Activated T-cell treated with anti-CD3 and anti-CD28 coated beads, Interleukin-2, amount 50 U/mL, for 4 hours (primary cell): ENCODE results near the gene TRIM71. TPM values are rescaled to one million over a fixed set of nuclear protein-coding genes. Genes with fewer than 3 reads are reported as not detected.
"Not testable (repeated sequence)": the region's sequence is repeated elsewhere in the genome, so short reads cannot be mapped to it uniquely, and the experiment has no call there.

ENCODE experiments used
- ATAC-seq, 2 donors: fragments of 200-7000 bp; cut with Tn5 transposase; one replicate each; pipeline ENCODE4 v1.10.0; 2021
- DNase-seq: peaks from one replicate; pipeline ENCODE4 v3.0.0-alpha.2; 2020
- H3K27me3 Mint-ChIP-seq: one replicate; pipeline ENCODE4 v1.8.0; 2021; ENCODE audit warnings: low read depth, mixed read lengths
- H3K36me3 Mint-ChIP-seq: one replicate; pipeline ENCODE4 v1.8.0; 2022; ENCODE audit warnings: mixed read lengths; ENCODE audit not compliant: insufficient read depth
- H3K4me1 Mint-ChIP-seq: one replicate; pipeline ENCODE4 v1.8.0; 2021; ENCODE audit warnings: low read depth, mixed read lengths
- H3K4me3 Mint-ChIP-seq: one replicate; pipeline ENCODE4 v1.8.0; 2021; ENCODE audit warnings: mild to moderate bottlenecking, moderate library complexity, mixed read lengths
- H3K9me3 Mint-ChIP-seq: one replicate; pipeline ENCODE4 v1.8.0; 2021; ENCODE audit warnings: mixed read lengths
- total RNA-seq, 3 donors: library from RNA; stranded (reverse); gene quantifications; one replicate each; pipeline ENCODE4 v1.2.1, GENCODE V29; 2021

TRIM71 gene
- total RNA-seq, 3 donors from 2014 or later: 0.18 to 0.25 (median 0.19) TPM

DNA sequence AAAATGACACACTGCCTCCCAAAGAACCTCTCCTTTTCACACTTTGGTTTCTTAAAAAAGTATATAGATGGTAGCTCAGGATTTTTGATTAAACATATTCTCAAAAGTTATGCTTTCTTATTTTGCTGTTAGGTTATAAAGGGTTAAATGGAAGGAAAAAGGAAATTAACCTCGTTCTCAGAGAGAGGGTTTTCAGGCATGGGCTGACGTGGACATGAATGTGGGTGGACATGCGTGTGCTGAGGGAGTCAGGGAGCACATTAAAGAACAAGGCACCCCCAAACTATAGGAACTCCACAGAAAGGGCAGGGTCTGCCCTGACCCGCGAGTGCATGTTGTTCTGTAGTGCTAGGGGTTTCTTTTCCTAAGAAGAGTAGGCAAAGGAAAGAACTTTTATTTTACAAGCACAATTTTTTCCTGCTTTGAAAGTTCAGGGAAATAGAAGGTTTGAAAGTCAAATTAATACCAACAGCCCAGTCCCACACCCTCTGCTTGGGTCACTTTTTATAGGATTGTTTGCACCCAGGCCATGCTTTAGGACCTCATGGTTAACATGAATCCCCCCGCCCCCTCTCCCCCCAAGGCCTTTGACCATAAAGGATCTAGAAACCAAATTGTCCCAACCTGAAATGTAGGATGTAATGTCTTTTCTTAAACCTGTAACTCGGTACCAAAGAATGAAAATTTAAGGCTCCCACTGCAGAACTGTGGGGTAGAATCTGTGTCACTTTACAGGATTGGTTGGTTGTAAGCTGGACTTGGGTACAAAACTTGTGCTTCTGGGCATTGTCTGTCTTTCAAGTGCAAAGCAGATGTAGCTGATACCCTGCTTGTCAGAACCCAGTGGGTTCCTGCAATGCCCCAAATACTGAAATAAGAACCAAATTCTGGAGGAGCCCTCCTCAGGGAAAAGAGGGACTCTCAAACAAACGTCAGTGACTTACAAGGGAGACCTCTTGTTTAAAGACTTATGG is 75.1 kb downstream of the TRIM71 start:
- no peaks in the 10 kb centered on the region for H3K4me1 Mint-ChIP-seq
- no peaks in the 10 kb centered on the region for H3K36me3 Mint-ChIP-seq
- no peak for DNase-seq
- no peak overlapping the region for H3K4me3 Mint-ChIP-seq
- no peaks in the 10 kb centered on the region for H3K9me3 Mint-ChIP-seq
- ATAC-seq: no peak
- H3K27me3 Mint-ChIP-seq: peaks cover 28% of the 10 kb centered on the region

DNA sequence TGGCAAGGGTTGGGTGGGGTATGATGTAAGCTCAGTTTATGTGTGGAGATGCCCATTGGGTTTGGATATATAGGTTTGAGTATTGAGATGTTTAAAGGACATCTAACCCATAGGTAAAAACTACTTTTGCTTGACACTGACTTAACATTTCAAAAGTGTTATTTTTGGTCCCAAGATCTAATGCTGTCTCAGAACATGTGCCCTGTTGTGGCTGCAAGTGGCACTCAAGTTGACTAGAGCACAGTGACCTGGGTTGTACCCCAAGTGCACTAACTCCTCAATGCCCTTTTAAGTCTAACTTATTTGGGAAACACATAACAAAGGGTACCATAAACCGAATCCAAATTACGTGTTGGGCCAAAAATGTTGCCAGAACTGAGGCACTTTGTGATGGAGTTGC is 77.2 kb downstream of the TRIM71 start:
- H3K27me3 Mint-ChIP-seq: peaks cover 31% of the 10 kb centered on the region
- no peaks in the 10 kb centered on the region for H3K4me1 Mint-ChIP-seq
- no peak overlapping the region for H3K4me3 Mint-ChIP-seq
- no peak for DNase-seq
- no peaks in the 10 kb centered on the region for H3K9me3 Mint-ChIP-seq
- H3K36me3 Mint-ChIP-seq: no peaks in the 10 kb centered on the region
- no peak for ATAC-seq

DNA sequence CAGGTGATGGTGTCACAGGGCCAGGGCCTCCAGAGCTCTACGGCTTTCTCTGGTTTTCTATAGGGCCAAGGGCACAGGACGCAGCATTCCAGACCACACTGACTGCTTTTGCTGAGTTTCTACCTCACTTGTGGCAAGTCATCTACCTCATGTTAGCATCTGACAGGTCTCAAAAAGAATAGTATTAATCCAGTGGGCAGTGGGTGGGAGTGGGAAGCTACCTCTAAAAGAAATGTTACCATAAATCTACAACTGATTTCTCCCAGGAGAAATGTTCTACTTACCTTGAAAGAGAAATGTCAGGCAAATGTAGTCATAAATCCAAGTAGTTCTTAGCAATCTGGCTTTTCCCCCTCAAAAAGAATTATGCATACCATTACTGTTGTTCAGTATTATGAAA is 77.9 kb downstream of the TRIM71 start:
- no peak for DNase-seq
- H3K27me3 Mint-ChIP-seq: peaks cover 31% of the 10 kb centered on the region

DNA sequence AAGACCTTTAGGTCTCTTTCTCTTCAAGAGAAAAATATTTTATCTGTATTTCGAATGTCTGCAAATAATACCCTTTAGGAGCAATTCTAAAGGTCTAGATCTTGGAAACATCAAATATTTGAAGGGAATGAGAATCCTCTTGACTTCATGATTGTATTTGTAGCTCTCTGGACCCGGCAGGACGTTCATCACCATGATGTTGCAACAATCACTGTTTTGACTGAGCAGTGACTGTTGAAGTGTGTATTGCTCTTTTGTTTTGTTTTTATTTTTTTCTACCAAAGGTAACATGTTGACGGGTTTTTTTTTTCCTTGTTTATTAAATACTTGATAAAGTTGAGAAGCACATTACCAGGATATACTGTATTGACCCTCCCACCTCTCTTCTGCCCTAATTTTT is 78.3 kb downstream of the TRIM71 start:
- Mint-ChIP-seq H3K36me3 (no peaks in the 10 kb centered on the region), H3K4me3 (no peak overlapping the region), H3K4me1 (no peaks in the 10 kb centered on the region), H3K9me3 (no peaks in the 10 kb centered on the region), H3K27me3 (peaks cover 31% of the 10 kb centered on the region)
- ATAC-seq (no peak), DNase-seq (no peak)

More for the DNA sequence above, 77.9 kb downstream of the TRIM71 start:
- no peak for ATAC-seq
- Mint-ChIP-seq H3K9me3 (no peaks in the 10 kb centered on the region), H3K4me3 (no peak overlapping the region), H3K36me3 (no peaks in the 10 kb centered on the region), H3K4me1 (no peaks in the 10 kb centered on the region)

DNA sequence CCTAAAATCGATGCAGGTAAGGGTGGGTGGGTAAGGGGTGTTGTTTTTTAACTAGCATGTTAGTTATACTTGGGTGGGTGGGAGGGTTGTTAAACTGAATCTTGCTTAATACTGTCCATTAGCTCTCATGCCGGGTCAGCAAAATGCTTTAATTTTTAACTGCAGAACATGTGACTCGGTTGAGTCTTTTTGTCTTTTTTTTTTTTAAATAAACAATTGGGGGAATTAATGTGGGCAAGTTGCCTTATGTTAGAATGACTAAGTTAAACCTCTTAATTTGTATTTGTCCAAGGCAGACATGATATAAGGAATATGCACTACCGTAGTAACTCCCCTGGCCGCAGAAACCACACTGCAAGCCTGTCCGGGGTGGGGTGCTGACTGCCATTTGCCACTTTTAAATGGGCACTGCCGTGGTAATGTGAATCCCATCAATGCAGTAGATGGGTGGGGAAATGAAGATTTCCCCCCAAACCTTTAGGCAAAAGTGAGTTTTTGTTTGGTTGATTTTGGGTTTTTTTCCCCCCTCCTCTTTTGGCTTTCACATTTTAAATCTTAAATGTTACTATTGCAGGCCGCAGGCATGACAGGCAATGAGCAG is 79.3 kb downstream of the TRIM71 start:
- Mint-ChIP-seq H3K9me3 (no peaks in the 10 kb centered on the region), H3K4me3 (no peak overlapping the region), H3K27me3 (peaks cover 31% of the 10 kb centered on the region), H3K4me1 (no peaks in the 10 kb centered on the region), H3K36me3 (no peaks in the 10 kb centered on the region)
- ATAC-seq: no peak
- no peak for DNase-seq

DNA sequence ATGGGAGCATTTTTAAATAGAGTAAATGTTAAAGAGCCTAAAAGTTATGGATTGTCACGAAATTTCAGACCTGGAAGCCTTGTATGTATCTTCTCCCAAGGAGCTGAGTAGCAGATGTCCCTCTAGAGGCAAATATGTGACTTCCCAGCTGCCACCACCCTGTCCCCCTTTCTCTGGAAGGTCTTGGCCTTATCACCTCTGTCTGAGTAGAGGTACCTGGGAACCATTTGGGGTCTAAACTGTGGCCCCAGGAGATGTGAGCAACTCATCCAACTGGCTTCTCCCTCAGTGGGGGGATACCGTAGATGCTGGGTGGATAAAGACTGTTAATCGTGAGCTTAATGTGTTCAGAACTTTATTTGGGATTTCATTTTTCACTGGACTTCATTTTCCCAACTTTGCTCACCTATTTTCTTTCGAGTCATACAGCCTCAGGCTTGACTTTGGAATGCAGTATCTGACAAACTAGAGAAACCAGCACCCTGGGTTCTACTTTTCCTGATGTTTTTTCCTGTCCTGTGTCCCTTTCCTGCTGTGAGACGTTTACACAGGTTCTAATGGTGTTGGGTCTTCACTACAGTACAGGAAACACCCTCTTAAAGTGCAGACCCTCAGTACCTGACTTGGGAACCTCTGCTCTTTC is 80.3 kb downstream of the TRIM71 start:
- no peaks in the 10 kb centered on the region for H3K36me3 Mint-ChIP-seq
- no peak overlapping the region for H3K4me3 Mint-ChIP-seq
- no peaks in the 10 kb centered on the region for H3K9me3 Mint-ChIP-seq
- peaks cover 1% of the 10 kb centered on the region for H3K4me1 Mint-ChIP-seq
- ATAC-seq: no peak
- H3K27me3 Mint-ChIP-seq: peaks cover 26% of the 10 kb centered on the region
- DNase-seq: no peak

DNA sequence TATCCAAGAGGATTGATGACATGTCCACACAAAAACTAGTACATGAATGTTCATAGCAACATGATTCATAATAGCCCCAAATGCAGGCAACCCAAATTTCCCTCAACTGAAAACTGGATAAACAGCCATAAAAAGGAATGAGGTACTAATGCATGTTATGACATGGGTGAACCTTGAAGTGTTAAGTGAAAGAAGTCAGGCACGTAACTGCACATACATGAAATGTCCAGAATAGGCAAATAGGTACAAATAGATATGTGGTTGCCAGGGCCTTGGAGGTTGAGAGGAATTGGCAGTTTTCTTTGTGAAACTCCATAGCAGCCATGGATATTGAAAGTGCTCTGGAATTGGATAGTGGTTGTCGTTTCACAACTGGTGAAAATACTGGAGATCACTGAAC is 81.5 kb downstream of the TRIM71 start:
- Mint-ChIP-seq H3K27me3 (peaks cover 24% of the 10 kb centered on the region), H3K9me3 (no peaks in the 10 kb centered on the region), H3K4me1 (peaks cover 1% of the 10 kb centered on the region), H3K36me3 (no peaks in the 10 kb centered on the region), H3K4me3 (no peak overlapping the region)
- DNase-seq: no peak
- no peak for ATAC-seq

DNA sequence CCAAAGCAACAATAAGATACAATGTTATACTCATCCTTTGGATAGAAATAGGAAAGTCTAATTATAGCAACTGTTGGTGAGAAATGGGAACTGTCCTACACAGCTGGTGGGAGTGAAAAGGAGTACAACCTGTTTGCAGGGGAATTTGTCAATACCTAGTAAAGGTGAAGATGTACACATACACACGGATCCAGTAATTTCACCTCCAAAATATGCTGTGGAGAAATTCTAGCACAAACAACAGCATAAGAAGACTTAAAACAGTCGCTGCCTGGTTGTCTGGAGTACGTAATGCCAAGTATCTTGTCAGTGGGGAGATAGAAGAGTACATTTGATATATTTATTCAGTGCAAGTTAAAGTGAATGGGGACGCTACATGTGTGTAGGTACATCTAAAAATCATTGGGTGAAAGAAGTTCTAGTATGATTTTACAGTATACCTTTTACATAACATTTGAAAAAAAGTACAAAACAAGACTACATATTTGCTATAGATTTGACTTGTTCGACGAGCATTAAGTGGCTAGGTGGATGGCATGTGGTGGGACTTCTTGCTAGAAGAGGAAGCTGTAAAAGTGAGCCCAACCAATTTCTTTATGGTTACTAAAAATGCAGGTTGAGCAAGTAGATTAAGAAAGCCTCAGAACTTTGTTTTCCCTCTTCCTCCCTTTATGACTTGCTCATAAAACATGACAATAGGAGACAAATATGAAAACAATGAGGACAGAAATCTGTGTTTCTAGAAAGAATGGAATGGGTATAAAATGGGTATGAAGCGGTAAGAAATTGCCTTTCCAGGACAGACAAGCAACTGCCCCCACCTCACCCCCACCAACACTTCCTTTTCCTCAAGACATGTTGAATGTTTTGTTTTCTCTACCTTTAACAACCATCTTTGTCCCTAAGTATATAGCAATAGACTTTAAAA is 83.5 kb downstream of the TRIM71 start:
- no peak overlapping the region for H3K4me3 Mint-ChIP-seq
- no peaks in the 10 kb centered on the region for H3K9me3 Mint-ChIP-seq
- H3K4me1 Mint-ChIP-seq: peaks cover 1% of the 10 kb centered on the region
- ATAC-seq (no peak), DNase-seq (no peak)
- H3K27me3 Mint-ChIP-seq: peaks cover 12% of the 10 kb centered on the region
- no peaks in the 10 kb centered on the region for H3K36me3 Mint-ChIP-seq

DNA sequence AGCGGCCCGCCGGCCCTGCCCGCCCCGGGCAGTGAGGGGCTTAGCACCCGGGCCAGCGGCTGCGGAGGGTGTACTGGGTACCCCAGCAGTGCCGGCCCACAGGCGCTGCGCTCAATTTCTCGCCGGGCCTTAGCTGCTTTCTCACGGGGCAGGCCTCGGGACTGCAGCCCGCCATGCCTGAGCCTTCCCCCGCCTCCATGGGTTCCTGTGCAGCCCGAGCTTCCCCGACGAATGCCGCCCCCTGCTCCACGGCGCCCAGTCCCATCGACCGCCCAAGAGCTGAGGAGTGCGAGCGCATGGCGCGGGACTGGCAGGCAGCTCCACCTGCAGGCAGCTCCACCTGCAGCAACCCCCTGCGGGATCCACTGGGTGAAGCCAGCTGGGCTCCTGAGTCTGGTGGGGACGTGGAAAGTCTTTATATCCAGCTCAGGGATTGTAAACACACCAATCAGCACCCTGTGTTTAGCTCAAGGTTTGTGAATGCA is 85.1 kb downstream of the TRIM71 start:
- ATAC-seq: peak; percentile 84 to 90
- peaks cover 12% of the 10 kb centered on the region for H3K27me3 Mint-ChIP-seq
- H3K4me3 Mint-ChIP-seq: peak overlapping the region; percentile 73
- DNase-seq: peak; percentile 31
- not testable (repeated sequence) for H3K36me3 Mint-ChIP-seq, H3K4me1 Mint-ChIP-seq, H3K9me3 Mint-ChIP-seq

DNA sequence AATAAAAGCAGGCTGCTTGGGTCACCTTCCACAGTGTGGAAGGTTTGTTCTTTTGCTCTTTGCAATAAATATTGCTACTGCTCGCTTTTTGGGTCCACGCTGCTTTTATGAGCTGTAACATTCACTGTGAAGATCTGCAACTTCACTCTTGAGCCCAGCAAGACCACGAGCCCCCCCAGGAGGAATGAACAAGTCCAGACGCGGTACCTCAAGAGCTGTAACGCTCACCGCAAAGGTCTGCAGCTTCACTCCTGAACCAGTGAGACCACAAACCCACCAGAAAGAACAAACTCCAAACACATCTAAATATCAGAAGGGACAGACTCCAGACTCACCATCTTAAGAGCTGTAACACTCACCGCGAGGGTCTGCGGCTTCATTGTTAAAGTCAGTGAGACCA is 86.2 kb downstream of the TRIM71 start:
- DNase-seq: no peak
- peaks cover 9% of the 10 kb centered on the region for H3K27me3 Mint-ChIP-seq

DNA sequence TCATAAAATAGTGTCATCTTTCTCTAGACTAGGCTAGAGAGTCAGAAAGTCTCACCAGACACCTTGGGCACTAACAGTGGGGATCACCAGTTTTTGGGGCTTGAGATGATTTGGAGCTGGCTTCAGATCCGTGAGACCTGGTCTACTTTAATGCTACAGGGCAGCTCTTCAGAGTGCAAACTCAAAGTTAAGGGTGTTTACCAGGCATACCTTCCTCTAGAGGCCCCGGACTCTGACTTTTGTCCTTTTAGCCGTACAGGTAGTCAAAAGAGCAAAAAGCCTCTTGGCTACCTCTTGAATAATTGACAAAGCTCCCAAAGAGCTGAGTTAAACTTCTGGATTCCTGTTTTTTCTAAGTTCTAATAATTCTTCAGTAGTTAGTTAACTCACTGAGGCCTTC is 92.2 kb downstream of the TRIM71 start:
- Mint-ChIP-seq H3K36me3 (no peaks in the 10 kb centered on the region), H3K27me3 (peaks cover 2% of the 10 kb centered on the region), H3K4me3 (no peak overlapping the region), H3K4me1 (peaks cover 5% of the 10 kb centered on the region), H3K9me3 (no peaks in the 10 kb centered on the region)
- DNase-seq (no peak), ATAC-seq (no peak)

More for the DNA sequence above, 86.2 kb downstream of the TRIM71 start:
- H3K36me3 Mint-ChIP-seq: no peaks in the 10 kb centered on the region
- peaks cover 1% of the 10 kb centered on the region for H3K4me1 Mint-ChIP-seq
- no peaks in the 10 kb centered on the region for H3K9me3 Mint-ChIP-seq
- ATAC-seq: no peak
- H3K4me3 Mint-ChIP-seq: no peak overlapping the region

DNA sequence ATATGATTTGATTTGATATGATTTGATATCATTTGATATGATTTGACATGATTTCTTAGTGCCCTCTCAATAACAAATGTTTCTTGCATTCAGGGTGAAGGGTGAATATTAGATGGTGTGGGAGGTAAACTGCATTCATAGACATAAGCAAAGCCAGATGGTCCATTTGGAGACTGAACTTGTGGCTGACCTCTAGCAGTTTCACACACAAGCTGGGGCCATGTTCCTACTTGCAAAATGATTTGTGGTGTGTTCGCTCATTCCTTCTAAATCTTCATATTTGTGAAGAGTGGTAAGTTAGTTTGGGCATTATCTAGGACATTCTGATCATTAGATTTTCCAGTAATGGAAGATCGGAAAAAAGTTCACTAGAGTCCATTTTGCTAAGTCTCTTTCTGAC is 93.2 kb downstream of the TRIM71 start:
- DNase-seq (no peak), ATAC-seq (no peak)
- no peak overlapping the region for H3K4me3 Mint-ChIP-seq
- peaks cover 5% of the 10 kb centered on the region for H3K4me1 Mint-ChIP-seq
- H3K36me3 Mint-ChIP-seq: no peaks in the 10 kb centered on the region
- H3K9me3 Mint-ChIP-seq: no peaks in the 10 kb centered on the region
- peaks cover 2% of the 10 kb centered on the region for H3K27me3 Mint-ChIP-seq

DNA sequence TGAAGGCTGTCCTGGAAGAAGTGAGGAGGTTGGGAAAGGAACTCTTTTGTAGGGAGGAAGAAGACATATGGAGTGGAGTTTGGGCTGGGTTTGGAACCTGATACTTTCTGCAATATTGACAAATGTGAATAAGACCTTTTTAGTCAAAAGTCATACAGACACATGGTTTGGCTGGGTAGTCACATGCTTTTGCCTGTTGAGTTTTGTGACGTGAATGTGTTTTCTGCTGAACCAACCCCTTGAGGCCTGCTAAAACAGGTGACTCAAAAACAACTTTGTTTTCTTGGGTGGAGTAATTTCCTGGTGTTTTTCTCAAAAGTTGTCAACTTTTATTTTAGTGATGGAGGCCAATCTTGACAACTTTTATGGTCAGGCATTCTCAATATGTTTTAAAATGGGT is 94.2 kb downstream of the TRIM71 start:
- H3K9me3 Mint-ChIP-seq: peaks cover 5% of the 10 kb centered on the region
- no peaks in the 10 kb centered on the region for H3K36me3 Mint-ChIP-seq
- peaks cover 5% of the 10 kb centered on the region for H3K4me1 Mint-ChIP-seq
- ATAC-seq: no peak
- no peak overlapping the region for H3K4me3 Mint-ChIP-seq
- no peak for DNase-seq
- peaks cover 2% of the 10 kb centered on the region for H3K27me3 Mint-ChIP-seq
